Stimulated activated CD8-positive, alpha-beta memory T cell treated with anti-CD3 and anti-CD28 coated beads, Interleukin-4, amount 100 ng/mL, for 4 hours (primary cell): ENCODE results near the gene ASCL5.
A peak's percentile ranks its signal among the peaks of the same experiment; 100 is the strongest.

Source experiments
- DNase-seq, 2 donors: peaks; one replicate each; pipeline ENCODE4 v3.0.0-alpha.2; 2020; ENCODE audit warnings: low read depth in 2 of 2, low spot score in 1 of 2

The ASCL5 gene

DNA sequence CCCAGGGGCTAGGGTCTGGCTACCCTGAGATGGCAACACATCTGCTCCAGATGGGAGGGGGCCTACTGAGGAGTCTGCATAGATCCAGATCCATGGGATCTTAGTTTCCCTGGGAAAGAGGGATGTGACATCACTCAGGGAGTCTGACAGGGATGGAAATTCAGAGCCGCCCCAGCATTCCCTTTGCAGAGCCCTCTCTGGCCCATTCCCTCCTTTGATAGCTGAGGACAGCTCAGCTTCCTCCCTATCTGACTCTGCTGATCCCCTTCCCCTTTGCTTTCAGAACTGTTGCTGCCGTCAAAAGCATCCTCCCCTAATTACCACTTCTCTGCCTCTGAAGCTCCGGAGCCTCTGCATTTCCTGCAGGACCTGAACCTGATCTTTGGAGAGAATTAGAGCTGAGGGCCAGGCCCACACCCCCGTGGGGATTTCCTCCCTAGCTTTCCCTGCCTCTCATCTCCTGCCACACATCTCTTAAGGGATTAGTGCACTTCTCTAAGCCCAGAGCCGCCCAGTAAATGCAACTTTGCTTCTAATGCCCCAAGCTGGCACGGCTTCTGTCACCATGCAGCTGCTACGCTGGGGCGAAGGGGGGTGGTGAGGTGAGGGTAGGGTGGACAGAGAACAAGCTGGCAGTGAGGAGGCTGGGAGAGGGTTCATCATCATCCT, 9.5 kb upstream of the ASCL5 start:
- DNase-seq = no peak

GRCh38 chr1:201134405-201134804, 7.4 kb upstream of the ASCL5 start:
- DNase-seq = no peak

DNA sequence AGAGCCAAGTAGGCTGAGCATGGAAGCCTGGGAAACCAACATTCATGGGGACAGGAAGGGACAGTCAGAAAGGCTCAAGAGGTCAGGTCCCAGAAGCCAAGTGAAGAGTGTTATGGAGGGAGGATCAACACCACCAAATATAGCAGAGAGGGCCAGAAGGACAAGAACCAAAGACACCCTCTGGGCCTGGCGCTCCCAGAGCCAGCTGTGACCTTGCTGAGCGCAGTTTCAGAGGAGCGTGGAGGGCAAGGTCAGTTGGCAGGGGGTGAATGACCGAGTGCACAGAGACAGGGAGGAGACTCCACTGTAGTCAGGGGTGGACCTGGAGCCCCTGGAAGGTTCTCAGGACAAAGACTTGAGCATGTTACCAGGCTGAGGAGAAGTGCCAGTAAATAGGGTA, 4.4 kb upstream of the ASCL5 start:
- no peak for DNase-seq

DNA sequence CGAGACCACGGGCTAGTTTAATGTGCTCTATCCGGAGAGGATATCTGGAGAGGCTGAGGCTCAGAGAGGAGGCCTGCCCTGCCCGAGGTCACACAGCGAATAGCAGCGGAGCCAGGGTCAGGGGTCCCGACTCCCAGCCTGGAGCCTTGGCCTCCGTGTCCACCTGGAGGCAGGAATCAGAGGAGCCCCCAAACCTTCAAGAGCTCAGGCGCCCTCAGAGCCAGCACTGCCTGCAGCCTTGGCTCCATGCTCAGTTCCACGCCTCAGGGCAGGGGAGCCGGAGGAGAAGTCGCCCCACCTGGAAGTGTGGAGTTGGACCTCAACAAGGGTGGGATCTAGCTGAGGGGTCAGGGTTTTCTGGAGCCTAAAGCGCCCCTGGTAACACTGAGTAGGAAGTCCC, 2.0 kb upstream of the ASCL5 start:
- DNase-seq = no peak

DNA sequence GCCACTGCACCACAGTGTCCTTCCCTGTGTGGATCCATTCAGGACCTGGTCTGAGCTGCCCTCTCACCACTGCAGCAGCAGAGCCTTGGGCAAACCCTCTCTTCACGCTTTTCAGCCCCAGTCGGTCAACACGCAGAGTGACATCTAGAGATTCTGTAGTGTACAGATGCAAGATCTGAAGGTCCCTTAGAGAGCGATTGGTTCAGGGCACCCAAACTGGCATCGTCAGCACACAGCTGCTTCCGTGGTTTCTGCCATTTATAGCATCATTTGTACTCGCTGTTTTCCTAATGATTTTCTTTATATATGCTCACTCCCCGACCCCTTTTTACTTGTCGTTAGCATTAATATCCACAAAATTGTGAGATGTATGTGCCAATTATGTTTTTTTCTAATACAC, 1.5 kb upstream of the ASCL5 start:
- DNase-seq = no peak

DNA sequence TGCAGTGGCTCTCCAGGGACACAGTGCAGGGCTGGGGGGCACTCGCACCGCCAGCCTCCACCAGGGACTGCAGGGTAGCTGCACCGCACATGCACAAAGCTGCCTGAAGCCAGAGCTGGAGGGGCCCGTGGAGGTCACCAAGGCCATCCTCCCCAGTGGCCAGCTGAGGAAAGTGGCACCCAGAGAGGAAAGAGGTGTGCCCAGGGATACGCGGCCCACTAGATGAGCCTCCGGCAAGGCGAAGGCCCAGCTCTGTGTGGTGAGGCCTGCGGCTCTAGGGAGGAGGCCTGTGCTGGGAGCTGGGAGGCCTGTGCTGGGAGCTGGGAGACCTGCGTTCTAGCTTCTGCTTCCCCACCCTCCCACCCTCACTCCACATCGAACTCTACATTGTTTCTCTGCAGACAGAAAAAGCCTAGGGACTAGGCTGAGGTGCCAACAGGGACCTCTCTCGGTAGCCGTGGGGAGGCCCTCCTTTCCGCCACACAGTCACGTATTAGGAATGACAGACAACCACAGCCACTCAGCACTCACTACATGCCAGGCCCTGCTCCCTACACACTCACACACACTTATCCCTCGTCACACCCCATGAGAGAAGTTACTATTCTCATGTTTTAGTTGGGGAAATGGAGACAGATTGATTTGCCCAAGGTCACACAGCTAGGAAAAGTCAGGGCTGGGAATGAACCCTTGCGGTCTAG, 921 bp upstream of the ASCL5 start:
- no peak for DNase-seq

- DNase-seq = no peak
Observed at GRCh38 chr1:201126463-201126831, 537 bp downstream of the ASCL5 start.

- DNase-seq = no peak
Observed at GRCh38 chr1:201125800-201126199, 1.2 kb downstream of the ASCL5 start.

DNA sequence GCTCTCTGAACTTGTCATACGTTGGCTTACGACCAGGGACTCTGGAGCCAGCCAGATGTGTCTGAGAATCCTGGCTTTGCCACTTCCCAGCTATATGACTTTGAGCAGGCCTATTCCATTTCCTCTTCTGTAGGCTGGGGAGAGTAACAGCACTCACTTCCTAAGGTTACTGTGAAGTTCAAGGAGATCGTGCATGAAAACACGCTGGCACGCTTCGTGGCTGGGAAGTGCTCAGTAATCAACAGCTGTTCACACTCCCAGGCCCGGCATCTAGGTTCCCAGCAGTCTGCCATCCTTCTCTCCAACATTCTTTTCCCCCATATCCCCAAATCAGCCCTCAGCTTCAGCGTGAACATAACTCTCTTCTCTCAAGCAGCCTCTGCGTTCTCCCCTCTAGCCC, 2.0 kb downstream of the ASCL5 start:
- DNase-seq = no peak

- no peak for DNase-seq
Observed at GRCh38 chr1:201123866-201124265, 3.1 kb downstream of the ASCL5 start.

DNA sequence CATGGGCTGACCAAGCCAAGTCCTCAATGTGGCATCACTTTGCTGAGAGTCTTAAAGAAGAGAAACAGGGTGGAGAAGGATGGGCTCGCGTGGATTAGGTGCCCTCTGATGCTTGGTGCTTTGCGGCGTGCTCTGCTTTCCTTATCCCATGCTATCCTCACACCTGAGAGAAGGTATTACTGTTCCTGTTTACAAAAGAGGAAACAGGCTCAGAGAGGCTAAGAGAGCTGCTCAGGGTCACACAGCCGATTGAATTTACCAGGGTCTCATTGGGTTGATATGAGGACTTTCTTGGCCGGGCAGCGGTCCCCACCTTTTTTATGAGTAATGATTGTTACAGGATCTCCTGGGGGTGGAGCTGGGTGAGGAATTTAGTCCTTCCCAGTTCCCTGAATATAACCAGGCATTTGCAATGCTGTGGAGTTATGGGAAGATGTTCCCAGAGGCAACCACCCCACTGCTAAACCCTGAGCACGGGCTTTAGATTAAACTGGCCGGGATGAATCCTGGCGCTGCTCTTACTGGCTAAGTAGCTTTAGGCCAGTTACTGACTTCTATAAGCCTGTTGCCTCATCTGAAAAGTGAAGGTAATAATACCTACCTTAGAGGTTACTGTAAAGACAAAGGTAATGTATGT, 4.5 kb downstream of the ASCL5 start:
- no peak for DNase-seq

- peak in 1 of 2 donors; percentile 25 for DNase-seq
Observed at GRCh38 chr1:201119206-201120197, 7.5 kb downstream of the ASCL5 start.

- DNase-seq = no peak
Observed at GRCh38 chr1:201116091-201116490, 10.9 kb downstream of the ASCL5 start.

DNA sequence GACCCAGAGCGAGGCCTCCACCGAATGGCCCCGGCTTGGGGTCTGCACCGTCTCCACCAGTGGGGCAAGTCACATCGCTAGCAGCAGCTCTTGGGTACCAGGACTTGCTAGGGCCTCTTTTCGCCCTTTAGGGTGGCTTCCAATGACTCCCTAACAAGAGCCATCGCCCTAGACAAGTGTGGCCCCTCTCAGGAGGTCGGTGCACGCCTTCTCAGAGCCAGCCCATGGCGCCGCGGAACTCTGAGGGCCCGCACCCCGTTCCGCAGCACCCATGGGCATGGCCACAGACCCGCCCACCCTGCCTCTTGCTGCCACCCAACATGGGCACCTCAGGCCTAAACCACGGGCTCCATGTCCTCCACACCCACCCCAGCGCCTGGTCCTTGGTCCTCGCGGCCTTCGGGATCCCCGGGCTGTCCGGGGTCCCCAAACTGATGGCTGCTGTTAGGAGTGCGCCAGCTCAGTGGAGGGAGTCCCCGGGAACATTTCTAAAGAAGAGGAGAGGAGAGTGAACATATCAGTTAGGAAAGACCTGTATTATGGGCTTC, 11.5 kb downstream of the ASCL5 start:
- no peak for DNase-seq

DNA sequence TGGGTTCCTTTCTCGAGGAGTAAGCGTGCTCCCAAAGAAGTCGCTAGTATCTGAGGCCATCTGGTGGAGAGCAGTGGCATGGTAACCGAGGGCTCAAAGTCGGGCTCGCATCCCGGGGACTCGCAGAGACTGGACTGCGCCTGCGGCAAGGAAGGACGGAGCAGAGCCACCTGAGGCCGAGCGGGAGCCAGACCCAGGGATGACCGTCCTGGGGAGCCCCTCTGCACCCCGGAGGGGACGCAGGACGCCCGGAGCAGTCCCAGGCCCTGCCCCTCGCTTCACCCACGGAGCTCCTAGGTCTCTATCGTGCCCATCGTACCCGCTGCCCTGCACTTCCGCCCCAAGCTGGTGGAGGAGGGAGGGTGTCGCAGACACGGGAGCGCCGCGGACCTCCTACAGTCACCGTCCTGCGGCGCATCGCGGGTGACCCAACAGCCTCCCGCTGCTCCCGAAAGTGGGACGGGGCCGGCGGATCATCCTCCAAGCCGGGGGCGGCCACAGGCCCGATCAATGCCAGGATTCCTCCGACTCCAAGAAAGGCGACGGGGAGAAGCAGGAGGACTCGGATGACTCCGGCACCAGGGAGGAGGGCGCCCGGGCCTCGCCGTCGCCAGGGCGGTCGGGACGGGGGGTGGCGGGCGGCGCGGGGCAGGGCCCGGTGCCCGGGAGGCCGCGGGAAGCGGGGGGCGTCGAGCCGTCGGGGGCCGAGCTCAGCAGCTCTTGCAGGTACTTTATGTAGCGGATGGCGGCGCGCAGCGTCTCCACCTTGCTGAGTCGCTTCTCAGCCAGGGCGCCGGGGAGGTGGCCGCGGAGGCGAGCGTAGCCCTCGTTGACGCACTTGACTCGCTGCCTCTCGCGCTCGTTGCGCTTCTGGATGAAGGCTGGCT, 12.5 kb downstream of the ASCL5 start:
- DNase-seq = peak; percentile 25 to 38

DNA sequence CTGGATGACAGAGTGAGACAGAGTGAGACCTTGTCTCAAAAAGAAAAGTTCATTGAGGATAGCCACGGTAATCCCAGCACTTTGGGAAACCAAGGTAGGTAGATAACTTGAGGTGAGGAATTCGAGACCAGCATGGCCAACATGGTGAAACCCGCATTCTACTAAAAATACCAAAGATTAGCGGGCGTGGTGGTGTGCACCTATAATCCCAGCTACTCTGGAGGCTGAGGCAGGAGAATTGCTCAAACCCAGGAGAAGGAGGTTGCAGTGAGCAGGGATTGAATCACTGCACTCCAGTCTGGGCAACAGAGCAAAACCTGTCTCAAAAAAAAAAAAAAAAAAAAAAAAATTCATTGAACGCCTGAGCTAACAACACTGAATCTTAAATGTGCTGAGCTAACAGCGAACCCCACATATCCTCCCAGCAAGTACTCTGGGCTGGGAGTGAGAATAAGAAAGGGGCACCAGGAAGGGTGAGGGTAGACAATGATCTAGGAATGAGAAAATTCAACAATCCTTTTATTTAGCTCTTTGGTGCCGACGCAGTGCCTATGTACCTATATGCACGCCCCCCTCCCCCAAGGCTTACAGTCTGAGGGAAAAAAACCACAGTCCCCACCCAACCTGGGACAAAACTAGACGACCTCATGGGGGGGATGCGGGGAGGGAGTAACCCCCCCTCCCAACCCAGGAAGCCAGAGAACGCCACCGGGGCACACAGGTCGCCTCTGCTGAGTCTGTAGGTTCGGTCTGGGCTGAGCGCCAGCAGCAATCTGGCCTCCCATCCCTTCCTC, 13.3 kb downstream of the ASCL5 start:
- DNase-seq = no peak

DNA sequence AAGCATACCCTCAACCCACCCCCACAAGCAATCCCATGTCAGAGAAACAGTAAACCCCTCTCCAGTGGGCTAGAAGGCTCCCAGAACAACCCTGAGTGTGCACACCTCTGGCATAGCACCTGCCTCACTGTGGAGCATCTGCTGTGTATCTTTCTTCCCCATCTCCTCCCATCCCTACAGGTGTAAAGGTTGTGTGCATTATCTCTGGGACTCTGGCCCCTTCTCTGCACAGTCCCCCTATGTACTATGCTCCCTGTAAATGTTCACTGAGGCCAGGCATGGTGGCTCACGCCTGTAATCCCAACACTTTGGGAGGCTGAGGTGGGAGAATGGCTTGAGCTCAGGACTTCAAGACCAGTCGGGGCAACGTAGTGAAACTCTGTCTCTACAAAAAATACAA, 14.1 kb downstream of the ASCL5 start:
- DNase-seq = no peak

DNA sequence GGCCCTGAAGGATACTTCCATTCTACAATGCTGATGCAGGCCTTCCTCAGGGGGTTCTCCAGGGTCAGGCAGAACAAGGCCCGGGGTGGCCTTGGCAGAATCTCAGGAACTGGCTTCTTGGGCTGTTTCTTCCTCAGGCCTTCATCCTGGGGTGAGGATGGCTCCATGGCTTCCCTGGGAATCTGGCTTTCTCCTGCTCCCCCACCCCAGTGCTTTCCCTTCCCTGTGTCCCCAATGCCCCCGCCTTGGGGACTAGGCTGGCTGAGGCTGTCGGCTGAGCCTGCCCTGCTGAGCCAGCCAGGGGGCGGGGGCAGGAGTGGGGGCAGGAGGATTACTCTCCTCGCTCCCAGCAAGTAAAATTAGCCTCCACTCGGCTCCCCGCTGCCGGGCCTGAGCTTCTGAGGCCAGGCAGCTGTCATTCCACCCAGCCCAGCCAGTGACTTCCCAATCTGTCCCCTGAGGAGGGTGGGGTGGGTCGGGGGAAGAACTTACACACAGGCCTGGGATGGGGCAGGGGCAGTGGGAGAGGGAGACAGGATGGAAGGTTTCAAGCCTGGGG, 14.7 kb downstream of the ASCL5 start, which contains the start of gene CACNA1S:
Gene CACNA1S, minus strand, starts transcription at position 254 of the 559 bp plus-strand sequence. Its CDS starts 87 bp downstream, at position 167.
- no peak for DNase-seq

GRCh38 chr1:201111672-201112071, 15.3 kb downstream of the ASCL5 start:
- no peak for DNase-seq
